Measurements from ENCODE around the gene COL24A1.
"Not testable (repeated sequence)": the region's sequence is repeated elsewhere in the genome, so short reads cannot be mapped to it uniquely, and the experiment has no call there.

Gene COL24A1

DNA sequence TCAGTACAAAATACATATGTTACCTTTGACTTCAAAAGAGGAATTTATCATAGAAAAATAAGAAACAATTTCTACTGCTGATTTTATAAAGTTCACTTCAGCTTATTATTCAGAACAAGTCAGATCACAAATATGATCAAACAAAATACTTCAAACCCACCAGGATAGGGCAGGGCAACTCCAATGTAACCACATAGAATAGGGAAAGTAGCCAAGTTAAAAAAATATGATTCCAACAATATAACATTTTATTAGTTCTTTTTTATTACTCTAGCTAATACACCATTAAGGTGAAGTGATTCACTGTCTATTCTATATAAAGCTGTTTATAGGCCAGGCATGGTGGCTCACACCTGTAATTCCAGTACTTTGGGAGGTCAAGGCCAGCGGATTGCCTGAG, 393.8 kb downstream of the COL24A1 start:
- no peak for DNase-seq

DNA sequence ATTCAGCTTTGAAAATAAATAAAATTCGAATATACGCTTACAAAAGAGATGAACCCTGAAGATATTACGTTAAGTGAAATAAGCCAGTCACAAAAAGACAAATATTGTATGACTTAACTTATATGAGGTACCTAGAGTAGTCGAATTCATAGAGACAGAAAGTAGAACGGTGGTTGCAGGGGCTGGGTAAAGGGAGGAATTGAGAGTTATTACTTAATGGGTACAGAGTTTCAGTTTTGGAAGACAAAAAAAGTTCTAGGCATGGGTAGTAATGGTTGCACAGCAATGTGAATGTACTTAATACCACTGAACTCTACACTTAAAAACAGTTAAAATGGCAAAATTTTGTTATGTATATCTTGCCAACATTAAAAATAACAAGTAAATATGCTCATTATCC, 399.7 kb downstream of the COL24A1 start:
- DNase-seq: no peak

DNA sequence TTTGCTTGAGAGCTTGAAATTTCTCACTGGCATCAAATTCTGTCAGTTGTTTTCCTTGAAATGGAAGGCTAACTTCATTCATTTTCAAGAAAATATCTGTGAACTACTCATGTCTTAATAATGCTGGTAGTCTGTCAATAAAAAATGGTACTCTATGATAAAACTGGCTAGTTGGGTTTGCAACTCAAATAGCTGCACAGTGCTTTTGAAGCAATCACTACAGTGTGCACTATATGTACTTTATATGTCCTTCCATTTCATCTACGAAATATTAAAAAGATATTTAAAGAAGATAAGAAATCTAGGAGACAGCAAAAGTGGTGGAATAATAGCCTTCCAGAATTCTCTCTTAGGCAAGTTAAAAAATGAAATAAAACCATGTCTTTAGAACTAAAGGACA, 408.5 kb downstream of the COL24A1 start:
- no peak for DNase-seq

DNA sequence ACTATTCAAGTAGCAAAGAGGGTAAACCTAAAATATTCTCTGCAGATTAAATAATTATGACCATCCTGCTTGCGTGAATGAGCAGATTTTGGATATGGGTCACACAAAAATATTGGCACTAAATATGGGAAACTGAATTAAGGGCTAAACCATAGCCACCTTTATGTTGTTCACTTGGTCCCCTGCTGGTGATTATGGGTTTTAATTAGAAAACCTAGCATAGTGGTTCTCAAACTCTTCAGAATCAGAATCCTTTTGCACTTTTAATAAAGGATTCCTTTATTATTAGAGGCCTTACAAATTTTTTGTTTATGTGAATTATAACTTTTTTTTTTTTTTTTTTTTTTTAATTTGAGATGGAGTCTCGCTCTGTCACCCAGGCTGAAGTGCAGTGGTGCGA, 409.8 kb downstream of the COL24A1 start:
- DNase-seq: no peak

DNA sequence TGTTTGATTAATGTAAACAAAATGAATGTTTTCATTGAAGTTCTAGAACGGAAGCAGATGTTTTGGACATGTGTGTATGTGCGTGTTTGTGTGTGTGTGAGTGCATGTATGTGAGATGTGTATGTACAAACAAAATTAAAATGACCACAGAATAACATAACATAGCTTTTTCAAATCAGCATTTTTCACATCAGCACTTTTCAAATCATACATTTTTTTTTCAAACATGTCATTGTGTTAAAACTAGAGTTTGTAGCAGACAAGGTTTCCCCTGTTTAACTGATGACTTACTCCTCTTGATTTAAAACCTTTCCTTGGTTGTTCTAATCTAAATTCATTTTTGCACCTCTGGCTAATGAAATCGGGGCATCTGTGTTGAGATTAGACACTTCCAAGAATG, 412.8 kb downstream of the COL24A1 start:
- DNase-seq: no peak

DNA sequence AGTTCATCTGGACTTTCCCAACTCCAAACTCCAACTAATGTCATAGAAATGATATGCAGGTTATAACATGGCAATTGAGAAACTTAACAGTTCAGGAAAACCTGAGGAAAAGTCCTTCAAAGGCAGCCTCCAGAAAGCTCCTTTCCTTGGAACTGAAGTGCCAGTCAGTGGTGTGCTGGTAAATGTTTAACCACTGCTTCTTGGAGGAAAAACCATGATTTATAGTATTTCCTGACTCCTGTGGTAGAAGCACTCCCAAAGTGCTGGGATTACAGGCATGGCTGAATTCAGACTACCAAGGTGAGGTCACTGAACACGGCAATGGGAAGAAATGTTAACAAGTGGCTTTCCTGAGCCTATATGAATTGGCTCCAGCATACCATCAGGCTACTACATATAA, 421.6 kb downstream of the COL24A1 start:
- DNase-seq: no peak

DNA sequence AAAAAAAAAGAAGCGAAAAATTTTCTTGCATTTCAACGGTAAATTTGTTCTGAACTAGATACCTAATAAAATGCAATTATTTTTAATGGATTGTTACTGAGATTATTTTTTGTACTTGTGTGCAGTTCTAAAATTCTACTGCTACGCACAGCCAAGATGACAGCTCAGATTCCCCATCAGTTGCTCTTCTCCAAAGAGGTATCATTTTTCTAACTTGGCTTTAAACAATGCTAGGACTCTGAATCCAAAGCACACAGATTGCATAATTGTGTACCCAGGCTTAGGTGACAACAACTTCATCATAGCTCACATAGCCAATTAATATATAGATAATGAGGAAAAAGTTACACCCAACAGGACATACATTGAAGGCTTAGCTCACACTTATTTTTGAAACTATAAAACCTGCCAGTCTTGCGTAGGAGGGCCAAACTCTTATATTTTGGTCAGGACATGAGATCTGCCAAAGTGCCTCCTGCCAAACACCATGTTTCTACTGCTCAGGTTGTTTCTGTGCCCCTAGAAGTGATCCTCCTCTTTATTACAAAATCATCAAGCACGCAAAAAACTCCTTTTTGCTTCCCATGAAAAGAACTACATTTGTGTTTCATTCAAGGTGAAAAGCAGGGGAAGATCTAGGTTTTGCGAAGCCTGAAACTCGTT, 437.8 kb downstream of the COL24A1 start:
- DNase-seq: no peak

DNA sequence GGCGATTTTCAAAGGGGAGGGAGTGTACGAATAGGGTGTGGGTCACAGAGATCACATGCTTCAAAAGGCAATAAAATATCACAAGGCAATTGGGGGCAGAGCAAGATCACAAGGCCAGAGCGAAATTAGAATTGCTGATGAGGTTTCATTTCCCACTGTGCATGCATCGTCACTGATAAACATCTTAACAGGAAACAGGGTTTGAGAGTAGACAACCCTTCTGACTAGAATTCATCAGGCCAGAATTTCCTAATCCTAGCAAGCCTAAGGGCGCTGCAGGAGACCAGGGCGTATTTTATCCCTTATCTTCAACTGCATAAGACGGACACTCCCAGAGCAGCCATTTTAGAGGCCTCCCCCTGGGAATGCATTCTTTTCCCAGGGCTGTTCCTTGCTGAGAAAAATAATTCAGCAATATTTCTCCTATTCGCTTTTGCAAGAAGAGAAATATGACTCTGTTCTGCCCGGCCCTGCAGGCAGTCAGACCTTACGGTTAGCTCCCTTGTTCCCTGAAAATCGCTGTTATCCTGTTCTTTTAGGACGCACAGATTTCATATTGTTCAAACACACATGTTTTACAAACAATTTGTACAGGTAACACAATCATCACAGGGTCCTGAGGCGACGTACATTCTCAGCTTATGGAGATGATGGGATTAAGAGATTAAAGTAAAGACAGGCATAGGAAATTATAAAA, 442.0 kb downstream of the COL24A1 start:
- not testable (repeated sequence) for DNase-seq

DNA sequence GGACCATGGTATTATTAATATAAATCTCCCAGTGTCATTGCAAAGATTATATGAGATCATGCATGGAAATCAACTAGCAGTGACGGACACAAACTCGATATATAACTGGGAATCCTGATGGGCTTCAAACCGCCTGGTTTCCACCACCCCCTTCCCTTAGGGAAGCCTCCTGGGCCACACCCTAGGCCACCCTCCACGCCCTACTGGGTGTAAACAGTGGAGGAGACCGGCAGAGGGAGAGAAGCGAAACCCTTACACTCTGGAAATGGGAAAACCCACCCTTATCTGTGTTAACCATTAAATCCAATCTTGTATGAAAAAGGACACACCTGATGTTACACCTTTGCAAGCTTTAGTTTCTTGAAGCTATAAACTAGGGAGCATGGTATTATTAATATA, 447.7 kb downstream of the COL24A1 start:
- no peak for DNase-seq

DNA sequence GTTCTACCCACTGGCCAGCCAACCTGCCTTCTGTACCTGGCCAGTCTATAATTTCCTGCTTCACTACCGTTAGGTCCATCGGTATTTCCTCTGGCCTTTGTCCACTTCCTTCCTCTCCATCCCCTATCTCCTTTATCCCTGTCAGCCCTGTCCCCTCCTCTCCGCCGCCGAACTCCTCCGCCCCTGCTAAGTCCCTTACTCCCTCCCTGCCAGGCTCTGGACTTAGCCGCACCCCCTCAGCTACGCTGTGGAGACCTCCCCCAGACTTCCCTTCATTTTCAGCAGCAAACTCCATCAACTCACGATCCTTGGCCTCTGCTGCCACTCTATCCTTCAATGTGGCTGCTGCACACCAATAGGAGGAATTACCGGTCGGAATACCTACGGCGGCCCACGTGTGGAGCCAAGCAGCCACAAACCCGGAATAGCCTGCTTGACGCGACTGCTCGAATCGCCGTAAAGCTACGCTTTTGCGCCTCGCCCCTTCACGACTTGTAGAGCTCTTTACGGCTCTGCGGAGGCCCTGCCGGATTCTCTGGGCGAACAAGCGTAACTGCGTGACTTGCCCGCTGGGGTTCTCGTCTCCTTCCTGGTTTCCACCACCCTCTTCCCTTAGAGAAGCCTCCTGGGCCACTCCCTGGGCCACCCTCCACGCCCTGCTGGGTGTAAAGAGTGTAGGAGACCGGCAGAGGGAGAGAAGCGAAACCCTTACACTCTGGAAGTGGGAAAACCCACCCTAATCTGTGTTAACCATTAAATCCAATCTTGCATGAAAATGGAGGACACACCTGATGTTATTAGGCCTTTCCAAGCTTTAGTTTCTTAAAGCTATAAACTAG, 448.4 kb downstream of the COL24A1 start, which contains the start of gene ZNHIT6:
ZNHIT6 (minus strand) TSS at position 444 of the 839 bp plus-strand sequence; CDS start at position 295, 149 bp downstream.
- peak; percentile 61 for DNase-seq

DNA sequence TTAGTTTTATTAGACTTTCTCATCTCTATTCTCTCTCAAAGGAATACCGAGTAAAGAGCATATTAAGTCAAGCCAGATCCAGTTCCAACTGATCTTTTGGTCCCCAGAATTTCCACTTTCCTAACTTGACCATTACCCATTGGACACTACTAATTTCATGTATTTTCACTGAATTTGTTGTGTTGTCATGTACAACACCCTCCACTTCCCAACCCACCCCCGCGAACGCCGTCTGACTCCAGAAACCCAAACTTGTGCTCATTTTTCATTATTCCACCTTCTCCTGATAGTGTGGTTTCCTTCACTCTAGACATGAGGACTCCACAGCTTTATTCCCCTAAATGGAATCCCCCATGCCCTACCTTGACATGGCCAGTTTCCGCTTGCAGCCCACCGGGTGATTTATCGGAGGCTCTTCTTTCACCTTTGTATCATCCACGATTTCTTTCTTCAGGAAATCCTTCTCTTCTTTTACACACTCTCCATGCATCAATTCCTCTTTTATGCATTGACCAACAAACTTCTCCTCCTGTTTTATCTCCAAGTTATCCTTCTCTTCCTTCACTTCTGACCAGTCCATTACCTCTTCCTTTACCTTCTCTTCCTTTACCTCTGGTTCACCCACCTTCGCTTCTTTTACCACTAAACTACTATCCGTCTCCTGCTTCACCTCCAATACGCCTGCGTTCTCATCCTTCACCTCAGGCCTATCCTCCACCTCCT, 449.1 kb downstream of the COL24A1 start:
- no peak for DNase-seq

DNA sequence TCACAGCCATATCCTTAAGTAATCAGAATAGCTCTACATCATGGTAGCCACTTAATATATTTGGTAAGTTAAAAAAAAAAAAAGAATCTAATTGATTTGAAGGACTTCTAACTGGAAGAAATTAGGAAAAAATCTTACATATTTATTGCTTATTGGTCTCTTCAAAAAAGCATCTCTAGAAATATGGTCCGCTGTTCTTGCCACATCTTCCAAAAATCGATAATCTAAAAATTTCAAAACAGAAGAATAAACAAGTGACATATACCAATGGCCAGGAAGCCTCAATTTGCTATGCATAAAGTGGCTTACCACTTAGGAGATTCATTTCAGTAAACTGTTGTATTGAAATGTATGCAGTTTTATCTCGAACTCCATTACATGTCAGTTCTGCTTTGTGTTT, 450.6 kb downstream of the COL24A1 start:
- DNase-seq: no peak

DNA sequence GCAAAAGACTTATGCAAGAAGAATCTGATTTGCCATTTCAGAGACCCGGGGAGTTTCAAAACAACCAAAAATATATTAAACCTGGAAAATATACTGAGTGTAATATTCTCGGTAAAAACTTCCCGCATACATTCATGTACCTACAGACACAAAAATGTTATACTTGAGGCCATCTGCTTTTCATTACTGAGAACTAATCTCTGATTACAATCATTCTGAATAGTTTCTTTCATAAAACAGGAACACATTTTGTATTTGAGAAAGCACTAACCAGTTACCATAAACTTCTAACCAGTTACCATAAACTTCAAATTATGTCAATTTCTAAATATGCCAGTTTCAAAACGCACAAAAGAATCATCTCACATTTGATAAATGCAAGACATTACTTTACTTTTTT, 456.1 kb downstream of the COL24A1 start:
- DNase-seq: no peak

DNA sequence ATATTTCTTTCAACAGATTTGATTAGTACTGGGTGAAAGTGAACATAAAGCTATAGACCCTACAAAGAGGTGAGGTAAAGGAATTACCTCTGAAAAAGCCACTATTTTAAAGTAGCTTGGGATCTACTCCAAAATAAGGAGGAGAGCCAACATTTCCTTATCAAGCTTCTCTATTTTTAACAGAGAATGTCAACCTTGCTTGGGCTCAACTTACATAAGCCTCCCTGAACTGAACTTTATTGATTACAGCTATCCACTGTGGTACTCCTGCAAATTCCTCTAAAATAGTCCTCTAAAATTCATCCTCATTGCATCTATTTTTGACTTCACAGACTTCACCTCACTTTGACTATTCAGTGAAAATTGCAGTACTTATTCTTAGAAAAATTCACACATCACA, 458.7 kb downstream of the COL24A1 start:
- no peak for DNase-seq

DNA sequence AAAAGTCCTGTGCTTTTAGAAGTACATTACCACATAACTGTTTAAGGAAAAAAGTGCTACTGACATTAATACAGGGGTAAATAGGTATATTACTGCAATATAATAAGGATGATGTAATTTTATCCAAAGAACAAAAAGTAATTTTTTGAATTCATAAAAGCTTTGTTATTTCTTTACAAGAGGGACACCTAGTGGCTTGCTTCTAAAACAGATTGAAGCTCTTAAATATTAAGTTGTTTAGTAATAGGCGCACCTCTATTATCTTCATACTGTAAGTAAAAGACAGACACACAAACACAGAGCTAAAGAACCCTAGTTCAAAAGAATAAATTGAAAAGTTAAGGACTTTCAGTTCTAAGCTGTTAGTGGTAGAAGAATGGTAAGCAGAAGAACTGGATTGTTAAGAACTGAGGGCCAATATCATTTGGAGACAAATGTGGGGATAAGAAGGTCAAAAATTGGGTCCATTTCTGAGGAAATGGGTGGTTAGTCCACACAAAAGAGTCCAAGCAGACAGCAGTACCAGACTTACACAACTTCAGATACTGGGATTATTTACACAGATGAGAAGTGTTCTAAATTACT, 463.8 kb downstream of the COL24A1 start:
- DNase-seq: peak; percentile 1

DNA sequence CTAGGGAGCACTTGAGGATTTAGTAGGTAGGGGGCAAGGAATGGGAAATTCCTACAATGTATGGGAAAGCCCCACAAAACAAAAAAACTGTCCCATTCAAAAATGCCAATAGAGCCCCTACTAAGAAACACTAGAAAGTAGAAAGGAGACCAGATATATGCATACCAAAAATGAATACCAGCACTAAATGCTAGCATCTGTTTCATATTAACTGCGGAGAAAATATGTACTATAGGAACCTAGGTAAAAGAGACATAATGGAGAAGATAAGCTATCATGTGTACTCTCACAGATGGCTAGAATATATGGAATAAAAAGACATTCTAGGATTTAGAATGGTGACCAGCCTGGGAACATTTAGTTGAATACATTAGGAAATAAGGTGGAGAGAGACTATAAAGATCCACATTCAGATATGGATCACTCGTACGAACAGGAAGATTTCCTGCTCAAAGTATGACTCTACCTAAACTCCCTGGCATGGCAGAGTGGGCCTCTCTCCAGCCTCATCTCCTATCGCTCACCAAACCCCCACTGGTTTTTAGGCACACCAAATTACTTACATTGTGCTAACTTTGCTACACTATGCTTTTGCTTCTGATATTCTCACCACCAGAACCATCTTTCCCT, 466.7 kb downstream of the COL24A1 start:
- DNase-seq: no peak

DNA sequence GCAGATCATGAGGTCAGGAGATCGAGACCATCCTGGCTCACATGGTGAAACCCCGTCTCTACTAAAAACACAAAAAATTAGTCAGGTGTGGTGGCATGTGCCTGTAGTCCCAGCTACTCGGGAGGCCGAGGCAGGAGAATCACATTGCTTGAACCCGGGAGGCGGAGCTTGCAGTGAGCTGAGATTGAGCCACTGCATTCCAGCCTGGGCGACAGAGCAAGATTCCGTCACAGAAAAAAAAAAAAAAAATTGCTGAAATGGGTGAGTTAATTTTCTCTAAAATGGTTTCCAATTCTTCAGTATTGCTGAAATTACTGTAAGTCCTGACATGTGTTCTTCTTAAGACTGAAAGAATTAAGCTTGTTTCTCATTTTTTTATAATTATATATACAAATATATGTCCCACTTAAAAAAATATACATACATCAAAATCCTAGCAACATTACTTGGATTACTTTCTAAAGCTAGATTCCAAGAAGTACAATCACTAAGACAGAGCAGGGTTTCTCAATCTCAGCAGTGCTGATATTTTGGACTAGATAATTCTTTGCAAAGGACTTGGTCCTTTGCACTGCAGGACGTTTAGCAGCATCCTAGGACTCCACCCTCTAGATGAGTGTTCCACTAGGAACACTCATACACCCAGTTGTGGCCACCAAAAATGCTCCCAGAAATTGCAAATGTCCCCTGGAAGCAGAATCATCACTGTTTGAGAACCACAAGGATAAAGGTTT, 473.1 kb downstream of the COL24A1 start:
- no peak for DNase-seq

DNA sequence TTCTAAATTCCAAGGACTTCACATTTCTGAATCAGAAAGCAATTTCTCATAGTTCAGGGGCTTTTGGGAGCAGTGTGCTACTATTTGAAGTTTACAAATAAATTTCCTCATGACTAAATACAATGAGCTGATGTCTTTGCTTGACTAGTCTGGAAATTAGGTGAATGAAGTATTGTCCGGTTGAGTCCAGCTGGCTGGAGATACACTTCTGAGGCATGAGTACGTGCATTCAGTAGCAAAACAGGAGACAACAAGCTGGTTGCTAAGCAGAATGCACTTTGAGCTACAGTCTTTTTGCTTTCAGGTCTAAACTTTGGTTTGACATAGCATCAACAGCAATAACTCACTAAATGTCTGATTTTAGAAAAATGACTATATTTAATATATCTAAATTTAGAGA, 475.5 kb downstream of the COL24A1 start:
- no peak for DNase-seq

Data from NCI-H1436 treated with DMSO at 0.1 percent for 48 hours (cell line).